ENCODE measurements around the gene MYL6. TPM values are rescaled to one million over a fixed set of nuclear protein-coding genes. Genes with fewer than 3 reads are reported as not detected.
"Not testable (repeated sequence)": the region's sequence is repeated elsewhere in the genome, so short reads cannot be mapped to it uniquely, and the experiment has no call there.

Gene MYL6
- total RNA-seq, 3 donors from 2014 or later (not counting 1 experiment from before 2014, with no cell fraction given) = 881 to 1,204 (median 1,015) TPM

GRCh38 chr12:56154818-56155217, 3.3 kb upstream of the MYL6 start:
- Histone ChIP-seq H3K27me3 (ENCODE audit: control insufficient read depth, insufficient read depth, low read length) (no peaks in the 10 kb centered on the region), H3K27ac (ENCODE audit: low read length) (no peak overlapping the region), H3K9me3 (ENCODE audit: control insufficient read depth, insufficient read depth, low read length) (no peaks in the 10 kb centered on the region), H3K36me3 (ENCODE audit: control insufficient read depth, insufficient read depth, low read length) (peaks cover 6% of the 10 kb centered on the region), H3K4me3 (ENCODE audit: low read length) (no peak overlapping the region), H3K4me1 (ENCODE audit: control insufficient read depth, insufficient read depth, low read length) (peaks cover 40% of the 10 kb centered on the region)
- no peak for TF ChIP-seq CTCF (IDR thresholded peaks at IDR 0.05)
- H3K4me1 Mint-ChIP-seq = peaks cover 34 to 57% of the 10 kb centered on the region in 2 donors
- no peaks in the 10 kb centered on the region for H3K27me3 Mint-ChIP-seq (ENCODE audit: low read depth in 2 of 2)
- intact Hi-C loops (cut with micrococcal nuclease) = loop anchor here (10.0 kb wide), 1 partner anchor 110 kb away; the partner anchor contains the start of gene RPS26
- DNase-seq = no peak
- no peaks in the 10 kb centered on the region for H3K9me3 Mint-ChIP-seq
- H3K36me3 Mint-ChIP-seq = no peaks in the 10 kb centered on the region
- 99% methylated on average over 5 of the region's 5 CpGs for WGBS (ENCODE audit: insufficient coverage)
- peak overlapping the region; percentile 42 for H3K4me3 Mint-ChIP-seq
- no peak overlapping the region for H3K27ac Mint-ChIP-seq
- ATAC-seq = no peak

- intact Hi-C loops (cut with micrococcal nuclease) = loop anchor here (10.0 kb wide), 1 partner anchor 111 kb away; the partner anchor contains the start of gene RPS26
- no peak for ATAC-seq
- no peaks in the 10 kb centered on the region for H3K9me3 ChIP-seq (ENCODE audit: control insufficient read depth, insufficient read depth, low read length)
These were observed 2.8 kb upstream of the MYL6 start for GRCh38 chr12:56155256-56155845.

GRCh38 chr12:56156464-56157200, 1.5 kb upstream of the MYL6 start:
- not testable (repeated sequence) for H3K9me3 ChIP-seq (ENCODE audit: control insufficient read depth, insufficient read depth, low read length); H3K9me3 Mint-ChIP-seq; H3K27me3 ChIP-seq (ENCODE audit: control insufficient read depth, insufficient read depth, low read length); H3K36me3 Mint-ChIP-seq; DNase-seq; ATAC-seq; H3K27me3 Mint-ChIP-seq (ENCODE audit: low read depth in 2 of 2)
- peak overlapping the region; percentile 62 for H3K4me3 ChIP-seq (ENCODE audit: low read length)
- peaks cover 46 to 65% of the 10 kb centered on the region in 2 donors for H3K4me1 Mint-ChIP-seq
- H3K27ac ChIP-seq (ENCODE audit: low read length) = peak overlapping the region; percentile 95
- 97% methylated on average over 21 of the region's 21 CpGs for WGBS (ENCODE audit: insufficient coverage)
- H3K36me3 ChIP-seq (ENCODE audit: control insufficient read depth, insufficient read depth, low read length) = peaks cover 23% of the 10 kb centered on the region
- peak overlapping the region; percentile 96 to 98 for H3K27ac Mint-ChIP-seq
- peak overlapping the region; percentile 96 for H3K4me3 Mint-ChIP-seq
- intact Hi-C loops (cut with micrococcal nuclease) = loop anchor here (10.0 kb wide), 1 partner anchor 112 kb away; the partner anchor contains the start of gene RPS26
- H3K4me1 ChIP-seq (ENCODE audit: control insufficient read depth, insufficient read depth, low read length) = peaks cover 52% of the 10 kb centered on the region

More at GRCh38 chr12:56155256-56155845, 2.8 kb upstream of the MYL6 start:
- Histone ChIP-seq H3K27ac (ENCODE audit: low read length) (no peak overlapping the region), H3K4me3 (ENCODE audit: low read length) (no peak overlapping the region), H3K27me3 (ENCODE audit: control insufficient read depth, insufficient read depth, low read length) (no peaks in the 10 kb centered on the region), H3K36me3 (ENCODE audit: control insufficient read depth, insufficient read depth, low read length) (peaks cover 10% of the 10 kb centered on the region), H3K4me1 (ENCODE audit: control insufficient read depth, insufficient read depth, low read length) (peaks cover 45% of the 10 kb centered on the region)
- Mint-ChIP-seq H3K27ac (peak overlapping the region in 1 of 2 donors; percentile 12), H3K4me3 (peak overlapping the region; percentile 55), H3K4me1 (peaks cover 39 to 63% of the 10 kb centered on the region in 2 donors), H3K27me3 (ENCODE audit: low read depth in 2 of 2) (no peaks in the 10 kb centered on the region), H3K9me3 (no peaks in the 10 kb centered on the region), H3K36me3 (no peaks in the 10 kb centered on the region)
- DNase-seq = no peak
- no peak for TF ChIP-seq CTCF (IDR thresholded peaks at IDR 0.05)
- WGBS (ENCODE audit: insufficient coverage) = 96% methylated on average over 11 of the region's 11 CpGs
